ENCODE results near the gene EVA1C. TPM values are rescaled to one million over a fixed set of nuclear protein-coding genes. Genes with fewer than 3 reads are reported as not detected.

Gene EVA1C
- total and polyA plus RNA-seq, 2 experiments from 2014 or later, result 4.6 to 6.9 TPM

- no peak overlapping the region for H3K4me3 ChIP-seq
- TF ChIP-seq ZNF331 (CRISPR knock-in tag; IDR thresholded peaks at IDR 0.05; ENCODE audit: low read depth) (no peak), CTCF (conservative IDR thresholded peaks at IDR 0.05; ENCODE audit: low read depth in 2 of 2) (peak in 1 of 2 experiments; percentile 16; a peak in 1 of 4 replicates), ETS1 (IDR thresholded peaks at IDR 0.05) (no peak)
- H3K4me2 ChIP-seq, result no peak overlapping the region
- Mint-ChIP-seq H3K27me3 (ENCODE audit: insufficient read depth, low read depth, poor library complexity) (peaks cover 2% of the 10 kb centered on the region), H3K36me3 (ENCODE audit: low read depth) (peaks cover 21% of the 10 kb centered on the region), H3K4me1 (peaks cover 6% of the 10 kb centered on the region), H3K9me3 (peaks cover 13% of the 10 kb centered on the region), H3K27ac (no peak overlapping the region), H3K4me3 (no peak overlapping the region)
- H3F3A ChIP-seq (replicated peaks; ENCODE audit: low read depth), result no peaks in the 10 kb centered on the region
- H3K36me3 ChIP-seq (ENCODE audit: insufficient read depth), result 0 out of 2 replicates have a peak, but pooled peaks cover 4% of the 10 kb centered on the region
- no peaks in the 10 kb centered on the region for H3K79me2 ChIP-seq (replicated peaks; ENCODE audit: insufficient read depth)
- H2AFZ ChIP-seq, result no peak overlapping the region
- H3K27me3 ChIP-seq (ENCODE audit: insufficient read depth), result no peaks in the 10 kb centered on the region
- ATAC-seq, result peak; percentile 84
- H3K4me1 ChIP-seq (ENCODE audit: insufficient read depth), result 0 out of 2 replicates have a peak, but pooled peaks cover 6% of the 10 kb centered on the region
- H3K9me2 ChIP-seq (ENCODE audit: insufficient read depth), result no peaks in the 10 kb centered on the region
- no peaks in the 10 kb centered on the region for H4K20me1 ChIP-seq (replicated peaks; ENCODE audit: insufficient read depth)
- no peak overlapping the region for H3K27ac ChIP-seq (ENCODE audit: low read depth)
- peak; percentile 50 for DNase-seq (ENCODE audit: low spot score)
These were observed 54.8 kb downstream of the EVA1C start for GRCh38 chr21:32467291-32467690.

- ATAC-seq, result no peak
- Histone ChIP-seq H3K4me1 (ENCODE audit: insufficient read depth) (0 out of 2 replicates have a peak, but pooled peaks cover 6% of the 10 kb centered on the region), H4K20me1 (replicated peaks; ENCODE audit: insufficient read depth) (no peaks in the 10 kb centered on the region), H3K4me2 (no peak overlapping the region), H2AFZ (no peak overlapping the region), H3F3A (replicated peaks; ENCODE audit: low read depth) (no peaks in the 10 kb centered on the region), H3K9me2 (ENCODE audit: insufficient read depth) (no peaks in the 10 kb centered on the region), H3K27me3 (ENCODE audit: insufficient read depth) (no peaks in the 10 kb centered on the region), H3K27ac (ENCODE audit: low read depth) (no peak overlapping the region), H3K4me3 (no peak overlapping the region), H3K36me3 (ENCODE audit: insufficient read depth) (0 out of 2 replicates have a peak, but pooled peaks cover 4% of the 10 kb centered on the region), H3K79me2 (replicated peaks; ENCODE audit: insufficient read depth) (no peaks in the 10 kb centered on the region)
- no peak overlapping the region for H3K4me3 Mint-ChIP-seq
- H3K4me1 Mint-ChIP-seq, result peaks cover 6% of the 10 kb centered on the region
- TF ChIP-seq CREB1 (CRISPR knock-in tag; IDR thresholded peaks at IDR 0.05; ENCODE audit: low read depth), result no peak
- TF ChIP-seq EZH2phosphoT487 (IDR thresholded peaks at IDR 0.05; ENCODE audit: unreplicated experiment), result no peak
- no peak for TF ChIP-seq POLR2AphosphoS5 (IDR thresholded peaks at IDR 0.05; ENCODE audit: low read depth)
- no peak for TF ChIP-seq REST (IDR thresholded peaks at IDR 0.05; ENCODE audit: unreplicated experiment)
- no peak for TF ChIP-seq ZNF114 (CRISPR knock-in tag; IDR thresholded peaks at IDR 0.05)
- TF ChIP-seq JUNB (IDR thresholded peaks at IDR 0.05; ENCODE audit: unreplicated experiment), result no peak
- peaks cover 13% of the 10 kb centered on the region for H3K36me3 Mint-ChIP-seq (ENCODE audit: low read depth)
- H3K27me3 Mint-ChIP-seq (ENCODE audit: insufficient read depth, low read depth, poor library complexity), result peaks cover 2% of the 10 kb centered on the region
- H3K9me3 Mint-ChIP-seq, result peaks cover 6% of the 10 kb centered on the region
- DNase-seq (ENCODE audit: low spot score), result no peak
- H3K27ac Mint-ChIP-seq, result no peak overlapping the region
These were observed 56.2 kb downstream of the EVA1C start for GRCh38 chr21:32468681-32469111.
